Measurements from ENCODE around the gene STARD7. TPM values are rescaled to one million over a fixed set of nuclear protein-coding genes. Genes with fewer than 3 reads are reported as not detected.

Gene STARD7
- total and polyA plus RNA-seq, 2 experiments from 2014 or later = 72.2 to 222 TPM

DNA sequence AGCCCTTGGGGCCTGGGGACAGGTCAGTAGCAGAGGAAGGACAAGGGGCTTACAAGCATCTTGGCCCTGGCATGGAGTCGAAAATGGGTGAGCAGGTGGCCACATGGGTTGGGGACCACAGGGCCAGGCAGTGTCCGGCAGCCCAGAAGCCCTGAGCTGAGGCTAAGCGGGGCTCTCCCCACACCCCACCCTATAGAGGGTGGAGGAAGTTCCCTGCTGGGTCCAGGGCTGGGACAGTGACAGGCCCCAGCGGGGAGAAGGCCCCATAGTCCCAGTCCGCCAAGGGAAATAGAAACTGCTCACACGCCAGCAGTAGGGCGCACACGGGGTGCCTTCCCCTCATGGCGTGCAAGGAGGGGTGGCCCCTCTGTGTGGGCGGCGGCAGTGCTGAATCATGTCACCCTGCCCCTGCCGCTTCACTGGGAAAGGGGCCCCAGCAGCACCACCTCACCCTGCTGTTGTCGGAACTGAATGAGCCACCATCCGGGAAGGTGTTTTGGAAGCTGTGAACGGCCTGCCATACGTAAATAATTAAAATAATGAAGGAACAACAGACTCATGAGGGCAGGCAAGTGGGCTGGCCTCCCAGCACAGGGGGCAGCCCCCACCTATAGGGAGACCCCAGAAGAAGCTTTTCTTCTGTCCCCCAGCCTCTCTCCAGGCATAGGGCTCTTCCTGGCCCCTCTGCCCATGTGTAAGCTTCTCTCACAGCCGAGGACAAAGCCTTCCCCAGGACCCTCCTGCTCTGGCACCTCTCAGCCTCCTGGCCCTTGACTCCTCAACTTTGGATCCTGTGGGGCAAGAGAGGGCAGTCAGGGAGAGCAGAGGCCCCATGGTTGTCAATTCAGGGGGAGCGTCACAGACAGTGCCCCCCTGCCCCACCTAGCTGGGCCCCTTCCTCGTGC is 50.7 kb downstream of the STARD7 start:
- no peaks in the 10 kb centered on the region for H3K79me2 ChIP-seq (replicated peaks; ENCODE audit: insufficient read depth)
- H3F3A ChIP-seq (replicated peaks; ENCODE audit: low read depth) = no peaks in the 10 kb centered on the region
- no peaks in the 10 kb centered on the region; the same call in 2 of the 3 replicates for H3K36me3 Mint-ChIP-seq (ENCODE audit: low read depth)
- no peaks in the 10 kb centered on the region for H3K9me3 Mint-ChIP-seq
- H3K4me1 Mint-ChIP-seq = peaks cover 19% of the 10 kb centered on the region
- H4K20me1 ChIP-seq (replicated peaks; ENCODE audit: insufficient read depth) = no peaks in the 10 kb centered on the region
- no peaks in the 10 kb centered on the region for H3K27me3 ChIP-seq (ENCODE audit: insufficient read depth)
- H3K4me1 ChIP-seq (ENCODE audit: insufficient read depth) = peaks cover 8% of the 10 kb centered on the region; the same call in 1 of the 2 replicates
- ATAC-seq = peak; percentile 13
- H3K27ac ChIP-seq (ENCODE audit: low read depth) = no peak overlapping the region
- no peak overlapping the region for H3K4me3 ChIP-seq
- TF ChIP-seq NANOG (IDR thresholded peaks at IDR 0.05; ENCODE audit: borderline replicate concordance) = no peak
- TF ChIP-seq STAT1 (IDR thresholded peaks at IDR 0.05; ENCODE audit: unreplicated experiment) = no peak
- TF ChIP-seq ZNF331 (CRISPR knock-in tag; IDR thresholded peaks at IDR 0.05; ENCODE audit: low read depth) = no peak
- TF ChIP-seq, protein P1, sequence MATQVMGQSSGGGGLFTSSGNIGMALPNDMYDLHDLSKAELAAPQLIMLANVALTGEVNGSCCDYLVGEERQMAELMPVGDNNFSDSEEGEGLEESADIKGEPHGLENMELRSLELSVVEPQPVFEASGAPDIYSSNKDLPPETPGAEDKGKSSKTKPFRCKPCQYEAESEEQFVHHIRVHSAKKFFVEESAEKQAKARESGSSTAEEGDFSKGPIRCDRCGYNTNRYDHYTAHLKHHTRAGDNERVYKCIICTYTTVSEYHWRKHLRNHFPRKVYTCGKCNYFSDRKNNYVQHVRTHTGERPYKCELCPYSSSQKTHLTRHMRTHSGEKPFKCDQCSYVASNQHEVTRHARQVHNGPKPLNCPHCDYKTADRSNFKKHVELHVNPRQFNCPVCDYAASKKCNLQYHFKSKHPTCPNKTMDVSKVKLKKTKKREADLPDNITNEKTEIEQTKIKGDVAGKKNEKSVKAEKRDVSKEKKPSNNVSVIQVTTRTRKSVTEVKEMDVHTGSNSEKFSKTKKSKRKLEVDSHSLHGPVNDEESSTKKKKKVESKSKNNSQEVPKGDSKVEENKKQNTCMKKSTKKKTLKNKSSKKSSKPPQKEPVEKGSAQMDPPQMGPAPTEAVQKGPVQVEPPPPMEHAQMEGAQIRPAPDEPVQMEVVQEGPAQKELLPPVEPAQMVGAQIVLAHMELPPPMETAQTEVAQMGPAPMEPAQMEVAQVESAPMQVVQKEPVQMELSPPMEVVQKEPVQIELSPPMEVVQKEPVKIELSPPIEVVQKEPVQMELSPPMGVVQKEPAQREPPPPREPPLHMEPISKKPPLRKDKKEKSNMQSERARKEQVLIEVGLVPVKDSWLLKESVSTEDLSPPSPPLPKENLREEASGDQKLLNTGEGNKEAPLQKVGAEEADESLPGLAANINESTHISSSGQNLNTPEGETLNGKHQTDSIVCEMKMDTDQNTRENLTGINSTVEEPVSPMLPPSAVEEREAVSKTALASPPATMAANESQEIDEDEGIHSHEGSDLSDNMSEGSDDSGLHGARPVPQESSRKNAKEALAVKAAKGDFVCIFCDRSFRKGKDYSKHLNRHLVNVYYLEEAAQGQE (IDR thresholded peaks at IDR 0.05; ENCODE audit: unreplicated experiment) = no peak
- no peak for TF ChIP-seq EZH2phosphoT487 (IDR thresholded peaks at IDR 0.05; ENCODE audit: unreplicated experiment)
- TF ChIP-seq, protein P2, sequence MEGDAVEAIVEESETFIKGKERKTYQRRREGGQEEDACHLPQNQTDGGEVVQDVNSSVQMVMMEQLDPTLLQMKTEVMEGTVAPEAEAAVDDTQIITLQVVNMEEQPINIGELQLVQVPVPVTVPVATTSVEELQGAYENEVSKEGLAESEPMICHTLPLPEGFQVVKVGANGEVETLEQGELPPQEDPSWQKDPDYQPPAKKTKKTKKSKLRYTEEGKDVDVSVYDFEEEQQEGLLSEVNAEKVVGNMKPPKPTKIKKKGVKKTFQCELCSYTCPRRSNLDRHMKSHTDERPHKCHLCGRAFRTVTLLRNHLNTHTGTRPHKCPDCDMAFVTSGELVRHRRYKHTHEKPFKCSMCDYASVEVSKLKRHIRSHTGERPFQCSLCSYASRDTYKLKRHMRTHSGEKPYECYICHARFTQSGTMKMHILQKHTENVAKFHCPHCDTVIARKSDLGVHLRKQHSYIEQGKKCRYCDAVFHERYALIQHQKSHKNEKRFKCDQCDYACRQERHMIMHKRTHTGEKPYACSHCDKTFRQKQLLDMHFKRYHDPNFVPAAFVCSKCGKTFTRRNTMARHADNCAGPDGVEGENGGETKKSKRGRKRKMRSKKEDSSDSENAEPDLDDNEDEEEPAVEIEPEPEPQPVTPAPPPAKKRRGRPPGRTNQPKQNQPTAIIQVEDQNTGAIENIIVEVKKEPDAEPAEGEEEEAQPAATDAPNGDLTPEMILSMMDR (conservative IDR thresholded peaks at IDR 0.05; ENCODE audit: low read depth in 2 of 2) = no peak
- no peak for TF ChIP-seq JUNB (IDR thresholded peaks at IDR 0.05; ENCODE audit: unreplicated experiment)
- no peak for TF ChIP-seq CREB1 (CRISPR knock-in tag; IDR thresholded peaks at IDR 0.05; ENCODE audit: low read depth)
- no peak for DNase-seq (ENCODE audit: low spot score)
- H2AFZ ChIP-seq = peak overlapping the region; percentile 81
- no peak overlapping the region for H3K4me3 Mint-ChIP-seq
- peaks cover 7% of the 10 kb centered on the region for H3K27me3 Mint-ChIP-seq (ENCODE audit: insufficient read depth, low read depth, poor library complexity)
- no peak overlapping the region for H3K4me2 ChIP-seq
- no peak overlapping the region for H3K27ac Mint-ChIP-seq
- H3K36me3 ChIP-seq (ENCODE audit: insufficient read depth) = no peaks in the 10 kb centered on the region
- no peaks in the 10 kb centered on the region for H3K9me2 ChIP-seq (ENCODE audit: insufficient read depth)
